Activated CD4-positive, alpha-beta memory T cell treated with anti-CD3 and anti-CD28 coated beads, Interleukin-2, amount 10 ng/mL, durations not matched to agents 7 days and 5 days (primary cell): ENCODE measurements around the gene RARRES2. TPM values are rescaled to one million over a fixed set of nuclear protein-coding genes. Genes with fewer than 3 reads are reported as not detected.
"Not testable (repeated sequence)": the region's sequence is repeated elsewhere in the genome, so short reads cannot be mapped to it uniquely, and the experiment has no call there.

Experiments
- CTCF ChIA-PET: fragments of 350-600 bp; sonication (Branson Sonifier 250); formaldehyde crosslinking; loops from one replicate; lab custom pipeline; 2021; ENCODE audit warnings: antibody characterized with exemption, inconsistent platforms; lab: Charles Lee
- POLR2A ChIA-PET: fragments of 350-600 bp; sonication (Branson Sonifier 250); formaldehyde crosslinking; loops from one replicate; lab custom pipeline; 2021; ENCODE audit warnings: antibody characterized with exemption; lab: Charles Lee
- DNase-seq: peaks from one replicate; pipeline ENCODE4 v3.0.0-alpha.2; 2020
- H3K27ac Mint-ChIP-seq: one replicate; pipeline ENCODE4 v1.8.0; 2021; ENCODE audit warnings: mild to moderate bottlenecking, mixed read lengths
- H3K27me3 Mint-ChIP-seq: one replicate; pipeline ENCODE4 v1.8.0; 2021; ENCODE audit warnings: mixed read lengths
- H3K36me3 Mint-ChIP-seq: one replicate; pipeline ENCODE4 v1.8.0; 2021; ENCODE audit warnings: low read depth, mixed read lengths
- H3K4me1 Mint-ChIP-seq: one replicate; pipeline ENCODE4 v1.8.0; 2021; ENCODE audit warnings: mixed read lengths
- H3K4me3 Mint-ChIP-seq: one replicate; pipeline ENCODE4 v1.8.0; 2021; ENCODE audit warnings: mild to moderate bottlenecking, mixed read lengths
- H3K9me3 Mint-ChIP-seq: one replicate; pipeline ENCODE4 v1.8.0; 2021; ENCODE audit warnings: mixed read lengths
- total RNA-seq, 2 experiments: library from RNA; stranded (reverse); gene quantifications; one replicate each; pipeline ENCODE4 v1.2.3, GENCODE V29; 2021

Gene RARRES2
- total RNA-seq, 2 experiments from 2014 or later, result not detected

DNA sequence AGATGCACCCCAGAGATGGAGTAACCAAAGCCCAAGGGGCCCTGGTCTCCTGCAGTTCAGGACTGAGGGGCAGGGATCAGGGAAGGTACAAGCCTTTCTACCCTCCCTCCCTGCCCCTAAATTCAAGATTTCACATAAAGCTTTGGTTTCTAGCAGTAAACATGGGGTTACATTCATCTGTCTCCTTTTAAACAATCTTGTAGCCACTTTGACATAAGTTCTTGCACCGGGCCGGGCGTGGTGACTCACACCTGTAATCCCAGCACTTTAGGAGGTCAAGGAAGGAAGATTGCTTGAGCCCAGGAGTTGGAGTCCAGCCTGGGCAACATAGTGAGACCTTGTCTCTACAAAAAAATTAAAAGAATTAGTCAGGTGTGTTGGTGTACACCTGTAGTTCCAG lies 14.1 kb downstream of the RARRES2 start:
- ChIA-PET POLR2A (no interaction called here), CTCF (no interaction called here)
- no peak overlapping the region for H3K27ac Mint-ChIP-seq
- peaks cover 31% of the 10 kb centered on the region for H3K4me1 Mint-ChIP-seq
- peaks cover 55% of the 10 kb centered on the region for H3K36me3 Mint-ChIP-seq
- no peaks in the 10 kb centered on the region for H3K9me3 Mint-ChIP-seq
- H3K27me3 Mint-ChIP-seq, result no peaks in the 10 kb centered on the region
- no peak for DNase-seq
- no peak overlapping the region for H3K4me3 Mint-ChIP-seq

DNA sequence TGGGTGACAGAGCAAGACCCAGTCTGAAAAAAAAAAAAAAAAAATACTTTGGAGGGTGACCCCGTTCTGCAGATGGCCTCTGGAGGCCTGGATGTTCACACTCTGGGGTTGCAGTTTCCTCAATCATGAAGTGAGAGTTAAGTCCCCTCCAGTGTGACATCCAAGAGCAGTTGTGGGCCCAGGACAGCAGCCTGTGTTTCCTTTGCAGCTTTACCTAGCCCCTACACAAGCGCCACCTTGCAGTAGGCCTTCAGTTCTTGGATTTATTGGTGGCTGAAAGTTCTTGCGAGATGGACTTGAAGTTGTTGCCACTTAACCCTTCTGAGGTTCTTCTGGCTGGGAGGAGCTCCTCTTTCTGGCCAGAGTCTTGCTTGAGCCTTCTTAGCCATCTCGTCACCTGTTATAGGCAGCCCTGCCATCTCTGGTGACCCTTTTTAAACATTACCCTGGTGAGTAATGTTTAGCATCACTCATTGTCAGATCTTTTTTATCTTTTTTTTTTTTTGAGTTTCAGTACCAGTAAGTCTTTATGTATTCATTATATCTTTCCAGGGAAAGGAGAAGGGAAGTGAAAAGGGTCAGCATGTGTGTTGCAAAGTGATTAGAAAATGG lies 14.7 kb downstream of the RARRES2 start:
- H3K27ac Mint-ChIP-seq, result no peak overlapping the region
- no peaks in the 10 kb centered on the region for H3K27me3 Mint-ChIP-seq
- H3K4me1 Mint-ChIP-seq, result peaks cover 37% of the 10 kb centered on the region
- no peak for DNase-seq
- no peak overlapping the region for H3K4me3 Mint-ChIP-seq
- no peaks in the 10 kb centered on the region for H3K9me3 Mint-ChIP-seq
- ChIA-PET POLR2A (no interaction called here), CTCF (interaction anchor here (1.2 kb wide), 1 partner anchor 11 kb away, joined by 3 read pairs; no protein-coding TSS in a partner anchor)
- peaks cover 55% of the 10 kb centered on the region for H3K36me3 Mint-ChIP-seq

DNA sequence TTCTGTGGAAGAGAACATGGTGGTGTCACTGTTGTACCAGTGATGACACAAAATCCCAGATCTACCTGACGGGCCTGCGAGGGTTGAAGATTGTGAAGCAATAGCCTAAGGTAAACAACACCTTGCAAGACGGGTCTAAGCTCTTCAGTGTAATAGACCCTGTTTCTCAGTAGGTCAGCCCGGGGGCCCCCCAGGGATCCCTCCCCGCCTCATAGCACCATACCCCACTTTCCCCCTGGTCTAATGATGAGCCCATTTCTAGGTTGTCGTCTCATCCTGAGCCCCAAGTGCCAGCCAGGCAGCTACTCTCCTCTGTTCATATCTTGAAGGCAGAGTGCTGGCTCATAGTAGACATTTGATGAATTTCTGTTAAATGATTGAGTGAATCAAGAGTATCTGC lies 15.5 kb downstream of the RARRES2 start:
- H3K27me3 Mint-ChIP-seq, result no peaks in the 10 kb centered on the region
- H3K9me3 Mint-ChIP-seq, result no peaks in the 10 kb centered on the region
- H3K27ac Mint-ChIP-seq, result no peak overlapping the region
- peaks cover 44% of the 10 kb centered on the region for H3K4me1 Mint-ChIP-seq
- H3K36me3 Mint-ChIP-seq, result peaks cover 51% of the 10 kb centered on the region
- ChIA-PET CTCF (interaction anchor here (1.2 kb wide), 1 partner anchor 10 kb away, joined by 3 read pairs; no protein-coding TSS in a partner anchor), POLR2A (interaction anchor here (1.1 kb wide), 1 partner anchor 81 kb away, joined by 5 read pairs; no protein-coding TSS in a partner anchor)
- no peak overlapping the region for H3K4me3 Mint-ChIP-seq
- no peak for DNase-seq

DNA sequence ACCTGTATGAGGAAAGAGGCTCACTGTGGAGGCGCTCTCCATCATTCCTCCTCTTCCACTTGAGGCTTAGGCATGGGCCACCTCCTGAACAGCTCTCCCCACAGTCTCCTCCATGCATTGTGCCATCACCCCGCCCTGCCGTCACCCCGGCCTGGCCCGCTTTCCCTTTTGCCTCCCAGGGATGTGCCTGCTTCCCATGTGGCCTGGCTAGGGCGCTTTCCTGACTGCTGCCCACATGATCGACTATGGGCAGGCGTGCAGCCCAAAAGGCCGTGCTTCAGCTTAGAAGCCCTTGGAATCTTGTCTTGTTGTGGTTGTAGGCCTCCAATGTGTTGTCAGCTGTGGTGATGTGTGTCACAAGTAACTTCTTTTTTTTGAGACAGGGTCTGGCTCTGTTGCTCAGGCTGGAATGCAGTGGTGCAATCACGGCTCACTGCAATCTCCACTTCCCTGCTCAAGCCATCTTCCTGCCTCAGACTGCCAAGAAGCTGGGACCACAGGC lies 16.3 kb downstream of the RARRES2 start:
- H3K4me3 Mint-ChIP-seq, result peak overlapping the region; percentile 94
- ChIA-PET CTCF (interaction anchor here (0.7 kb wide), 1 partner anchor 122 kb away, joined by 3 read pairs; no protein-coding TSS in a partner anchor), POLR2A (interaction anchor here (1.1 kb wide), 1 partner anchor 82 kb away, joined by 5 read pairs; no protein-coding TSS in a partner anchor)
- no peaks in the 10 kb centered on the region for H3K27me3 Mint-ChIP-seq
- H3K9me3 Mint-ChIP-seq, result no peaks in the 10 kb centered on the region
- H3K4me1 Mint-ChIP-seq, result peaks cover 49% of the 10 kb centered on the region
- H3K27ac Mint-ChIP-seq, result peak overlapping the region; percentile 97
- DNase-seq, result no peak
- peaks cover 51% of the 10 kb centered on the region for H3K36me3 Mint-ChIP-seq

DNA sequence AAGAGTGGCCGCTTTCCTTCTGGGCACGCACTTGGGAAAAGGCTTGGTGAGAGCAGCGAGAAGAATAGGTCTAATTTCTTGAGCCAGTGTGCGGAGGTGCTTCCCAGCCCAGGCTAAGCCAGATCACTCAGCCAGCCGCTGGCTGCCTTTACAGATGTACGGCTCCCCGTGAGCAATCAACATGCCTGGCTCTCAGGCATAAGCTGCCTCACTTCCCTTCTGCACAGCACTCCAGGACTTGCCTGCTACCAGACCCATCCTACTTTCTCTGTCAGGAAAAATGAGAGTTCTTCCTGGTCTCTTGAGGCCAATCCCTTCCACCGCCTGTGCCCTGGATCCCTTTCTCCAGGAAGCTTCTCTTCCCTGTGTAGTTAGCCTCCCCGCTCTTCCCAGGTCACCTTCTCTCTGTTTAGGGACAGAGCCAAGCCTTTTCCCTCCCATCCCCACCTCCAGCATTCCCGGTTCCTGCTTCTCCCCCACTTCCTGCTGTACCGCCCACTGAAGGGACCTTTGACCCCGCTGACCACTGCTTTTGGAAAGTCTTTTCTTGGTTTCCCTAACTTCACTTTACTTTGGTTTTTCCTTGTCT lies 17.0 kb downstream of the RARRES2 start:
- Mint-ChIP-seq H3K36me3 (peaks cover 57% of the 10 kb centered on the region), H3K4me3 (peak overlapping the region; percentile 94), H3K9me3 (no peaks in the 10 kb centered on the region), H3K27ac (peak overlapping the region; percentile 97), H3K27me3 (no peaks in the 10 kb centered on the region), H3K4me1 (peaks cover 53% of the 10 kb centered on the region)
- POLR2A ChIA-PET, result interaction anchor here (1.0 to 1.6 kb wide), 6 partner anchors 18 to 459 kb away, joined by 3 to 4 read pairs (median 3); partner anchors contain the start of gene REPIN1
- DNase-seq, result no peak
- CTCF ChIA-PET, result interaction anchor here (1.8 kb wide), 1 partner anchor 81 kb away, joined by 5 read pairs; a partner anchor contains a TSS

DNA sequence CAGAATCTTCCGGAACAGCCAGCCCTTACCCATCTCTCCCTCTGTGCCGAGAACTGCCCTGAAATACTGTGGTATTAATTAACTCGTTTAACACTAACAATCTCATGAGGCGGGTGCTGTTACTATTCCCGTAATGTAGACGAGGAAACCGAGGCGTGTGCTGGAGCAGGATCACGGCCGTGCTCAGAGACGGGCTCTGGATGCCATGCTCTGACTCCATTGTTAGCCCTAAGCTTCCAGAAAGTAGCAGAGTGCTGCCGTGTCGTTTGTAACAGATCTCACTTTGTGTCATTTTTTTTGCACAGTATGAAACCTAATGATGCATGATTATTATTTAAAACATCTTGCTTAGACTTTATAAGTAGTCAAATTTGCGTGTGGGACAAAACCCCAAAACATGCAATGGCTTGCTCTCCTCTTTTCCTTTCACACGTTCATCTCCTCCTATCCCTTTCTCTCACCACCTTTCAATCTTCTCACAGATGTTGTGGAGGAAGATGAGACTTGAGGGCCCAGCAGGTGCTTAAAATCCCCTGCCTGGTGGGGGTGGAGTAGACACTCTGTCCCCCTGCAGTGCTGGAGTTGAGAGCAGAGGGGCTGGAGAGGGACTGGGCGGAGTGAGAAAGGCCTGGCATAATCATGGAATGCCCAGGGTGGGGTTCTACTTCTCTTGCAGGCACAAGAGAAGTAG lies 17.6 kb downstream of the RARRES2 start:
- DNase-seq, result no peak
- POLR2A ChIA-PET, result interaction anchor here (1.0 to 2.3 kb wide), 10 partner anchors 19 to 459 kb away, joined by 3 to 11 read pairs (median 3); partner anchors contain the start of gene REPIN1
- H3K36me3 Mint-ChIP-seq, result peaks cover 54% of the 10 kb centered on the region
- H3K9me3 Mint-ChIP-seq, result no peaks in the 10 kb centered on the region
- CTCF ChIA-PET, result interaction anchor here (1.8 kb wide), 1 partner anchor 82 kb away, joined by 5 read pairs; a partner anchor contains a TSS
- no peaks in the 10 kb centered on the region for H3K27me3 Mint-ChIP-seq
- peak overlapping the region; percentile 94 for H3K4me3 Mint-ChIP-seq
- peaks cover 53% of the 10 kb centered on the region for H3K4me1 Mint-ChIP-seq
- peak overlapping the region; percentile 97 for H3K27ac Mint-ChIP-seq

DNA sequence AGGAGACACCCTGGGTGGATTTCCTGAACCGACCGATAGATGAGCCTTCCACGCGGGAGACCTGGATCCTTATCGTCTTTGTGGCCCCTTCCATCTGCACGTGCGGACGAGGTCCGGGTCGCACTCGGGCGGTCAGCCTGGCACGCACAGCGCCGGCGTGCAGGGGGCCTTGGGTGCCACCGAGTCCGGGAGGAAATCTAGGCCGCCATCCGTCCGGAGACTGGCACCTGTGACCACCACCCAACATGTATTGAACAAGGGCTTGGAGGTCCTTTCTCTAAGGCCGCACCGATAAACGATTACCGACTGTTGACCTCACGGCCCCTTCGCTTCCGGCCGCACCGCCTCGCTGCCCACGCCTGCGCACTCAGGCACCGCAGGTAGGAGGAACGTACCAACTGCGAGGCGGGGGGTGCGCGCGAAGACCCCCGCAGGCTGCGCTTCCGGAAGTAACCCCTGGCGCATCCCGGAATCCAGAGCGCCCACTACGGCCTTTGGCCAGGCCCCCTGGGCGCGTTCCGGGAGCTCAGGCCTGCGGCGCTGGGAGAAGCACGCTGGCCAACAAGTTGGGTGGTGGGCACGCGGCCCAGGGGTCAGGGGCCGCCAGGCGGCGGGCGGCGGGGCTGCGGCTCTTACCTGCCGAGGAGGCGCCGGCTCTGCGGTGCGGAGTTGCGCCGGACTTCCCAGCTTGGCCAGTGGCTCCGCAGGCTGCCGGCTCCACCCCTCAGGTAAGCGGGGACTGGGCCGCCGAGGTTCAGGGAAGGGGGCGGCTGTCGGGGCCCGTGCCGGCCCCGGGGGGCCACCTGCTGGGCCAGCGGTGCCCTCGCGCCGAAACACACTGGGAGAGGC lies 18.4 kb downstream of the RARRES2 start, which contains the start of the genes ACTR3C and LRRC61:
Gene ACTR3C, minus strand, starts transcription at position 713 of the 849 bp plus-strand sequence. CDS start 28,249 bp downstream, outside the sequence.
Gene LRRC61, plus strand, starts transcription at position 523 of the 849 bp plus-strand sequence. CDS start 13,507 bp downstream, outside the sequence.
- CTCF ChIA-PET, result interaction anchor here (1.8 kb wide), 1 partner anchor 83 kb away, joined by 5 read pairs; a partner anchor contains a TSS
- Mint-ChIP-seq H3K36me3 (peaks cover 48% of the 10 kb centered on the region), H3K27ac (peak within 1 kb of the TSS; percentile 99), H3K4me1 (peaks cover 53% of the 10 kb centered on the region), H3K27me3 (no peaks in the 10 kb centered on the region), H3K9me3 (no peaks in the 10 kb centered on the region), H3K4me3 (peak within 1 kb of the TSS; percentile 98)
- peak; percentile 74 for DNase-seq
- POLR2A ChIA-PET, result interaction anchor here (1.0 to 2.3 kb wide), 12 partner anchors 20 to 458 kb away, joined by 3 to 11 read pairs (median 3); partner anchors contain the start of gene REPIN1

DNA sequence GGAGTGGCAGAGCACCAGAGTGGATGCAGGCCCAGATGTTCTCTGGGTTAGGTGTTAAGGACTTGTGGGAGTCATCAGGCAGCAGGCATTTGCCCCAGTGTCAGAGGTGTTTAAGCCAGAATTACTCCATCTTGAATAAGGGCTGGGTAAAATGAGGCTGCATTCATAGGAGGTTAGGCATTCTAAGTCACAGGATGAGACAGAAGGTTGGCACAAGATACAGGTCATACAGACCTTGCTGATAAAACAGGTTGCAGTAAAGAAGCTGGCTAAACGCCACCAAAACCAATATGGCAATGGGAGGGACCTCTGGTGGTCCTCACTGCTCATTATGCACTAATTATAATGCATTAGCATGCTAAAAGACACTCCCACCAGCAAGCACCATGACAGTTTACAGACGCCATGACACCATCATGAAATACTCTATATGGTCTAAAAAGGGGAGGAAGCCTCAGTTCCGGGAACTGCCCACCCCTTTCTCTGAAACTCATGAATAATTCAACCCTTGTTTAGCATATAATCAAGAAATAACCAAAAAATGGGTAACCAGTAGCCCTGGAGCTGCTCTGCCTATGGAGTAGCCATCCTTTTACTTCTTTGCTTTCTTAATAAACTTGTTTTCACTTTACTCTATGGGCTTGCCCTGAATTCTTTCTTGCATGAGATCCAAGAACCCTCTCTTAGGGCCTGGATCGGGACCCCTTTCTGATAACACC lies 19.2 kb downstream of the RARRES2 start:
- H3K4me1 Mint-ChIP-seq, result peaks cover 53% of the 10 kb centered on the region

DNA sequence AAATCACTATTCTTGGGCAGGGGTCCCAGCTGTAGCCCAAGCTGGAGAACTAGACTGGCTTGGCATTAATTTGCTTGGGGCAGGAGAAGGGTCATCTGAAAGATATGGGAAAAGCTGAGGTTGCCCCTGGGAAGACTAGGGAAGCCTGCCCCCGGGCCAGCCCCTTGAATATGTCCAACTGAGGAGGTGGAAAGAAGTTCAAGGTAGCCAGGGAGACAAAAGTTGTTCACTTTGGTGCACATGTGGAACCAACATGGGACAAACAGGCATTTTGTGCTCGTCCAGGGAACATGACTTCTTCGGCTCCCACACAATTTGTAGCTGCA lies 19.7 kb downstream of the RARRES2 start:
- Mint-ChIP-seq H3K27ac (peak overlapping the region; percentile 99), H3K27me3 (no peaks in the 10 kb centered on the region), H3K9me3 (no peaks in the 10 kb centered on the region), H3K4me3 (peak overlapping the region; percentile 98), H3K36me3 (peaks cover 43% of the 10 kb centered on the region), H3K4me1 (peaks cover 53% of the 10 kb centered on the region)
- CTCF ChIA-PET, result interaction anchor here (0.6 kb wide), 1 partner anchor 56 kb away, joined by 3 read pairs; no protein-coding TSS in a partner anchor
- DNase-seq, result no peak
- POLR2A ChIA-PET, result interaction anchor here (0.7 to 2.3 kb wide), 3 partner anchors 85 to 767 kb away, joined by 3 to 11 read pairs (median 3); a partner anchor contains a TSS

More for the DNA sequence above, 19.2 kb downstream of the RARRES2 start:
- POLR2A ChIA-PET, result interaction anchor here (0.7 to 2.3 kb wide), 5 partner anchors 46 to 766 kb away, joined by 3 to 11 read pairs (median 5); partner anchors contain the start of gene REPIN1
- Mint-ChIP-seq H3K27me3 (no peaks in the 10 kb centered on the region), H3K4me3 (peak overlapping the region; percentile 98), H3K9me3 (no peaks in the 10 kb centered on the region), H3K36me3 (peaks cover 48% of the 10 kb centered on the region), H3K27ac (peak overlapping the region; percentile 99)
- peak; percentile 85 for DNase-seq
- CTCF ChIA-PET, result interaction anchor here (1.8 kb wide), 1 partner anchor 84 kb away, joined by 5 read pairs; a partner anchor contains a TSS

DNA sequence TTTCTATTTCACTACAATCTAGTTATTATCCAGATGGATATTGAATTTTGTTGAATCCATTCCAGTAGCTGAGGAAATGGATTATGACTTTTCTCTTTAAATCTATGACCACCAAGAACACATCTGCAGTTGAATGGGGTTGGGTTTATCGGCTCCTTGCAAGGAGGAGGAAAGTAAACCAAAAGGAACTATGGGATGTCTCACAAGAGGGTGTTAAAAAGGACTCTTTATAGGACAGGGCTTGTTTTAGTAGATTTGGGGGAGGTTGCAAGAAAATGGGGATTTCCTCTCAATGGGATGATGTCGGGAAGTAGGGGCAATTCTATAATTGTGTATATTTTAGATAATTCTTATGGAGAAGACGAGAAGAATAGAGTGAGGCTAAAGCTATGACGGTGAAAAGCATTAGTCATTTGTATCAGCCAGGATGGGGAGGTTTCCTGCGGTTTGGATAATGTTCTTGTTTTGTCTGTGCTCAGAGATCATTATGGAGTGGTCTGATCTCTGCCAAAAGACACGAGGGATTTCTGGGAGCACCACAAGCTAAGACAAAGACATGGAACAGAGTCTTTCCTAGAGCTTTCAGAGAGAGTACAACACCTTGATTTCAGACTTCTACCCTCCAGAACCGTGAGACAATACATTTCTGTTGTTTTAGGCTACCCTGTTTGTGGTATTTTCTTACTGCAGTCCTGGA lies 23.5 kb downstream of the RARRES2 start:
- CTCF ChIA-PET, result no interaction called here
- Mint-ChIP-seq H3K27me3 (no peaks in the 10 kb centered on the region), H3K4me3 (no peak overlapping the region), H3K27ac (no peak overlapping the region), H3K4me1 (peaks cover 28% of the 10 kb centered on the region), H3K9me3 (no peaks in the 10 kb centered on the region), H3K36me3 (peaks cover 23% of the 10 kb centered on the region)
- POLR2A ChIA-PET, result no interaction called here
- no peak for DNase-seq

DNA sequence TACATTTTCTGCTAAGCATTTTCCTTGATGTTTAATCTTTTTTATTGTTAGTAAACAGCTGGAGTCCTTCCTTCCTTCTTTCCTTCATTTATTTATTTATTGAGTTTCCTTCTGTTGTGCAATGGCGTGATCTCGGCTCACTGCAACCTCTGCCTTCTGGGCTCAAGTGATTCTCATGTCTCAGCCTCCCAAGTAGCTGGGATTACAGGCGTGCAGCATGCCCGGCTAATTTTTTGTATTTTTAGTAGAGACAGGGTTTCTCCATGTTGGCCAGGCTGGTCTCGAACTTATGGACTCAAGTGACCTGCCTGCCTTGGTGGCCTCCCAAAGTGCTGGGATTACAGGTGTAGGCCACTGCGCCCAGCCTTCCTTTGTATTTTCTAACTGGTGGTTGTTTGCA lies 24.4 kb downstream of the RARRES2 start:
- H3K27ac Mint-ChIP-seq, H3K9me3 Mint-ChIP-seq, H3K4me3 Mint-ChIP-seq, DNase-seq, CTCF ChIA-PET, H3K27me3 Mint-ChIP-seq: not testable (repeated sequence)
- Mint-ChIP-seq H3K4me1 (peaks cover 19% of the 10 kb centered on the region), H3K36me3 (peaks cover 18% of the 10 kb centered on the region)
- POLR2A ChIA-PET, result interaction anchor here (1.5 kb wide), 1 partner anchor 53 kb away, joined by 3 read pairs; no protein-coding TSS in a partner anchor
